Stimulated activated naive B cell treated with anti-CD40 and anti-IgM and Interleukin-4, amounts not matched to agents 10 μg/mL and 1 μg/mL and 100 μg/mL, for 72 hours (primary cell): ENCODE results near the gene ARHGAP12.
A peak's percentile ranks its signal among the peaks of the same experiment; 100 is the strongest.

Source experiments
- ATAC-seq, 2 donors: fragments of 150-1000 bp; cut with Tn5 transposase; replicated peaks; 2 replicates each; pipeline ENCODE4 v1.10.0; 2021; ENCODE audit warnings: moderate library complexity in 1 of 2
- DNase-seq: peaks from one replicate; pipeline ENCODE4 v3.0.0; 2021
- H3K27ac Mint-ChIP-seq: one replicate; pipeline ENCODE4 v1.8.0; 2022; ENCODE audit warnings: mild to moderate bottlenecking, mixed read lengths
- H3K27me3 Mint-ChIP-seq, 2 donors: one replicate each; pipeline ENCODE4 v1.8.0; 2022; ENCODE audit warnings: mixed read lengths in 2 of 2
- H3K36me3 Mint-ChIP-seq, 2 donors: one replicate each; pipeline ENCODE4 v1.8.0; 2022; ENCODE audit warnings: mixed read lengths in 2 of 2, mild to moderate bottlenecking in 1 of 2
- H3K4me1 Mint-ChIP-seq, 2 donors: one replicate each; pipeline ENCODE4 v1.8.0; 2022; ENCODE audit warnings: mixed read lengths in 2 of 2, mild to moderate bottlenecking in 1 of 2
- H3K4me3 Mint-ChIP-seq, 2 donors: one replicate each; pipeline ENCODE4 v1.8.0; 2022; ENCODE audit warnings: mild to moderate bottlenecking in 2 of 2, mixed read lengths in 2 of 2, moderate library complexity in 1 of 2
- H3K9me3 Mint-ChIP-seq, 2 donors: one replicate each; pipeline ENCODE4 v1.8.0; 2022; ENCODE audit warnings: mixed read lengths in 2 of 2, mild to moderate bottlenecking in 1 of 2

Gene ARHGAP12

GRCh38 chr10:31940839-31941653 is 12.4 kb upstream of the ARHGAP12 start:
- Mint-ChIP-seq H3K27me3 (no peaks in the 10 kb centered on the region), H3K9me3 (no peaks in the 10 kb centered on the region), H3K27ac (no peak overlapping the region), H3K4me3 (no peak overlapping the region), H3K36me3 (no peaks in the 10 kb centered on the region), H3K4me1 (peaks cover 5 to 6% of the 10 kb centered on the region in 2 donors)
- DNase-seq (no peak), ATAC-seq (peak in 1 of 2 donors; percentile 53)

GRCh38 chr10:31939797-31940708 is 11.4 kb upstream of the ARHGAP12 start:
- H3K9me3 Mint-ChIP-seq, result no peaks in the 10 kb centered on the region
- no peaks in the 10 kb centered on the region for H3K36me3 Mint-ChIP-seq
- no peak overlapping the region for H3K27ac Mint-ChIP-seq
- H3K4me1 Mint-ChIP-seq, result peaks cover 5 to 6% of the 10 kb centered on the region in 2 donors
- ATAC-seq (no peak), DNase-seq (no peak)
- H3K27me3 Mint-ChIP-seq, result no peaks in the 10 kb centered on the region
- no peak overlapping the region for H3K4me3 Mint-ChIP-seq

- Mint-ChIP-seq H3K27ac (no peak overlapping the region), H3K36me3 (no peaks in the 10 kb centered on the region)
Observed at GRCh38 chr10:31937371-31937770, 8.7 kb upstream of the ARHGAP12 start.

GRCh38 chr10:31936933-31937332 is 8.3 kb upstream of the ARHGAP12 start:
- no peak overlapping the region for H3K4me3 Mint-ChIP-seq
- H3K36me3 Mint-ChIP-seq, result no peaks in the 10 kb centered on the region
- ATAC-seq, result no peak
- no peaks in the 10 kb centered on the region for H3K9me3 Mint-ChIP-seq
- peaks cover 5 to 6% of the 10 kb centered on the region in 2 donors for H3K4me1 Mint-ChIP-seq
- no peak overlapping the region for H3K27ac Mint-ChIP-seq
- DNase-seq, result no peak
- no peaks in the 10 kb centered on the region for H3K27me3 Mint-ChIP-seq

More at GRCh38 chr10:31937371-31937770, 8.7 kb upstream of the ARHGAP12 start:
- DNase-seq (no peak), ATAC-seq (no peak)
- Mint-ChIP-seq H3K4me3 (no peak overlapping the region), H3K27me3 (no peaks in the 10 kb centered on the region), H3K9me3 (no peaks in the 10 kb centered on the region), H3K4me1 (peaks cover 5 to 6% of the 10 kb centered on the region in 2 donors)

- Mint-ChIP-seq H3K27ac (no peak overlapping the region), H3K4me1 (peaks cover 5 to 6% of the 10 kb centered on the region in 2 donors), H3K9me3 (no peaks in the 10 kb centered on the region), H3K4me3 (no peak overlapping the region), H3K36me3 (no peaks in the 10 kb centered on the region), H3K27me3 (no peaks in the 10 kb centered on the region)
- no peak for ATAC-seq
- no peak for DNase-seq
Observed at GRCh38 chr10:31936086-31936485, 7.5 kb upstream of the ARHGAP12 start.

GRCh38 chr10:31935678-31936077 is 7.0 kb upstream of the ARHGAP12 start:
- no peaks in the 10 kb centered on the region for H3K36me3 Mint-ChIP-seq
- DNase-seq (no peak), ATAC-seq (no peak)
- no peaks in the 10 kb centered on the region for H3K9me3 Mint-ChIP-seq
- no peak overlapping the region for H3K27ac Mint-ChIP-seq
- H3K4me1 Mint-ChIP-seq, result peaks cover 5 to 6% of the 10 kb centered on the region in 2 donors
- no peaks in the 10 kb centered on the region for H3K27me3 Mint-ChIP-seq
- H3K4me3 Mint-ChIP-seq, result no peak overlapping the region

GRCh38 chr10:31932838-31933237 is 4.2 kb upstream of the ARHGAP12 start:
- H3K4me3 Mint-ChIP-seq, result no peak overlapping the region
- H3K36me3 Mint-ChIP-seq, result peaks cover 0 to 2% of the 10 kb centered on the region in 2 donors
- DNase-seq (no peak), ATAC-seq (no peak)
- no peak overlapping the region for H3K27ac Mint-ChIP-seq
- H3K9me3 Mint-ChIP-seq, result no peaks in the 10 kb centered on the region
- no peaks in the 10 kb centered on the region for H3K27me3 Mint-ChIP-seq
- peaks cover 9 to 16% of the 10 kb centered on the region in 2 donors for H3K4me1 Mint-ChIP-seq

GRCh38 chr10:31930856-31931255 is 2.2 kb upstream of the ARHGAP12 start:
- DNase-seq (no peak), ATAC-seq (no peak)
- Mint-ChIP-seq H3K27me3 (no peaks in the 10 kb centered on the region), H3K4me3 (no peak overlapping the region), H3K9me3 (no peaks in the 10 kb centered on the region), H3K36me3 (peaks cover 0 to 2% of the 10 kb centered on the region in 2 donors), H3K27ac (no peak overlapping the region), H3K4me1 (peaks cover 19 to 34% of the 10 kb centered on the region in 2 donors)

GRCh38 chr10:31930023-31930751 is 1.6 kb upstream of the ARHGAP12 start:
- ATAC-seq (peak; percentile 38 to 40), DNase-seq (peak; percentile 5)
- Mint-ChIP-seq H3K36me3 (peaks cover 0 to 2% of the 10 kb centered on the region in 2 donors), H3K9me3 (no peaks in the 10 kb centered on the region), H3K27ac (peak overlapping the region; percentile 85), H3K4me3 (peak overlapping the region; percentile 97 to 99), H3K4me1 (peaks cover 19 to 35% of the 10 kb centered on the region in 2 donors), H3K27me3 (no peaks in the 10 kb centered on the region)

GRCh38 chr10:31929261-31930022 is 811 bp upstream of the ARHGAP12 start:
- H3K4me1 Mint-ChIP-seq, result peaks cover 21 to 40% of the 10 kb centered on the region in 2 donors
- H3K4me3 Mint-ChIP-seq, result peak overlapping the region; percentile 97 to 99
- peaks cover 0 to 2% of the 10 kb centered on the region in 2 donors for H3K36me3 Mint-ChIP-seq
- H3K9me3 Mint-ChIP-seq, result no peaks in the 10 kb centered on the region
- ATAC-seq, result peak; percentile 12 to 33
- H3K27me3 Mint-ChIP-seq, result no peaks in the 10 kb centered on the region
- peak; percentile 5 for DNase-seq
- H3K27ac Mint-ChIP-seq, result peak overlapping the region; percentile 93

GRCh38 chr10:31927884-31928548 is 615 bp downstream of the ARHGAP12 start:
- peak overlapping the region; percentile 65 for H3K27ac Mint-ChIP-seq
- H3K4me1 Mint-ChIP-seq, result peaks cover 23 to 51% of the 10 kb centered on the region in 2 donors
- peak overlapping the region; percentile 97 to 99 for H3K4me3 Mint-ChIP-seq
- no peaks in the 10 kb centered on the region for H3K27me3 Mint-ChIP-seq
- H3K36me3 Mint-ChIP-seq, result peaks cover 2% of the 10 kb centered on the region in 2 donors
- peak; percentile 55 to 65 for ATAC-seq
- peak; percentile 36 for DNase-seq
- H3K9me3 Mint-ChIP-seq, result no peaks in the 10 kb centered on the region

GRCh38 chr10:31927565-31927883 is 1.1 kb downstream of the ARHGAP12 start:
- ATAC-seq, result peak; percentile 28 to 32
- Mint-ChIP-seq H3K4me3 (peak overlapping the region; percentile 97 to 99), H3K4me1 (peaks cover 23 to 56% of the 10 kb centered on the region in 2 donors), H3K27me3 (no peaks in the 10 kb centered on the region), H3K27ac (peak overlapping the region; percentile 65), H3K36me3 (peaks cover 2 to 7% of the 10 kb centered on the region in 2 donors), H3K9me3 (no peaks in the 10 kb centered on the region)
- no peak for DNase-seq
